ENCODE results near the gene CDK15. TPM values are rescaled to one million over a fixed set of nuclear protein-coding genes. Genes with fewer than 3 reads are reported as not detected.
A peak's percentile ranks its signal among the peaks of the same experiment; 100 is the strongest.

Gene CDK15
- total RNA-seq, 1 donor = 4.5 TPM

- TF ChIP-seq CTCF (IDR thresholded peaks at IDR 0.05; ENCODE audit: insufficient read depth, low read length) = no peak
- DNase-seq (ENCODE audit: low read depth) = no peak
Measured at GRCh38 chr2:201824212-201824611, 17.9 kb downstream of the CDK15 start.

GRCh38 chr2:201827621-201828020 lies 21.3 kb downstream of the CDK15 start:
- H3K4me3 ChIP-seq (ENCODE audit: low read depth, low read length) = no peak overlapping the region
- DNase-seq (ENCODE audit: low read depth) = peak; percentile 32
- TF ChIP-seq CTCF (IDR thresholded peaks at IDR 0.05; ENCODE audit: insufficient read depth, low read length) = no peak

More at GRCh38 chr2:201824212-201824611, 17.9 kb downstream of the CDK15 start:
- H3K4me3 ChIP-seq (ENCODE audit: low read depth, low read length) = no peak overlapping the region

- DNase-seq (ENCODE audit: low read depth) = no peak
- no peak for TF ChIP-seq CTCF (IDR thresholded peaks at IDR 0.05; ENCODE audit: insufficient read depth, low read length)
- H3K4me3 ChIP-seq (ENCODE audit: low read depth, low read length) = no peak overlapping the region
Measured at GRCh38 chr2:201828220-201828619, 21.9 kb downstream of the CDK15 start.

- no peak for TF ChIP-seq CTCF (IDR thresholded peaks at IDR 0.05; ENCODE audit: insufficient read depth, low read length)
- H3K4me3 ChIP-seq (ENCODE audit: low read depth, low read length) = no peak overlapping the region
- DNase-seq (ENCODE audit: low read depth) = no peak
Measured at GRCh38 chr2:201830666-201831065, 24.3 kb downstream of the CDK15 start.

GRCh38 chr2:201831469-201831868 lies 25.1 kb downstream of the CDK15 start:
- peak; percentile 48 for DNase-seq (ENCODE audit: low read depth)
- no peak for TF ChIP-seq CTCF (IDR thresholded peaks at IDR 0.05; ENCODE audit: insufficient read depth, low read length)

GRCh38 chr2:201833781-201834180 lies 27.4 kb downstream of the CDK15 start:
- DNase-seq (ENCODE audit: low read depth) = no peak
- TF ChIP-seq CTCF (IDR thresholded peaks at IDR 0.05; ENCODE audit: insufficient read depth, low read length) = no peak
- no peak overlapping the region for H3K4me3 ChIP-seq (ENCODE audit: low read depth, low read length)

More at GRCh38 chr2:201831469-201831868, 25.1 kb downstream of the CDK15 start:
- no peak overlapping the region for H3K4me3 ChIP-seq (ENCODE audit: low read depth, low read length)

GRCh38 chr2:201835066-201835465 lies 28.7 kb downstream of the CDK15 start:
- H3K4me3 ChIP-seq (ENCODE audit: low read depth, low read length) = no peak overlapping the region
- DNase-seq (ENCODE audit: low read depth) = no peak
- no peak for TF ChIP-seq CTCF (IDR thresholded peaks at IDR 0.05; ENCODE audit: insufficient read depth, low read length)
